HEK293 (cell line): ENCODE measurements around the gene PARK7.
A peak's percentile ranks its signal among the peaks of the same experiment; 100 is the strongest.
"Not testable (repeated sequence)": the region's sequence is repeated elsewhere in the genome, so short reads cannot be mapped to it uniquely, and the experiment has no call there.

Experiments
- CTCF ChIA-PET: fragments of 350-600 bp; formaldehyde crosslinking; extraction: SDS; loops from one replicate; lab custom pipeline; 2021; ENCODE audit warnings: antibody characterized with exemption; lab: Yijun Ruan, JAX
- POLR2A ChIA-PET: fragments of 300-600 bp; formaldehyde crosslinking; extraction: SDS; loops from one replicate; lab custom pipeline; 2020; ENCODE audit warnings: antibody characterized with exemption, inconsistent platforms; lab: Yijun Ruan, JAX
- H3K27ac ChIP-seq: fragments of 200-500 bp; sonication (Bioruptor generic); 2 replicates; pipeline ENCODE4 v1.5.1; 2014; ENCODE audit warnings: low read depth, low read length, control low read depth, inconsistent platforms; ENCODE audit errors: extremely low read depth
- H3K36me3 ChIP-seq, 2 experiments: fragments of 200-500 bp in 1 of 2; sonication (Bioruptor generic) in 1 of 2; 1 replicate in 1 of 2; 2 replicates in 1 of 2; pipeline ENCODE4 v1.5.1; 2014 to 2017; ENCODE audit warnings: inconsistent platforms in 2 of 2, low read length in 2 of 2; ENCODE audit not compliant: control insufficient read depth in 2 of 2, insufficient read depth in 1 of 2
- H3K4me1 ChIP-seq: fragments of 200-500 bp; sonication (Bioruptor generic); 2 replicates; pipeline ENCODE4 v1.5.1; 2014; ENCODE audit warnings: mild to moderate bottlenecking, low read length, inconsistent platforms; ENCODE audit not compliant: control insufficient read depth, insufficient read depth
- H3K4me3 ChIP-seq: 2 replicates; pipeline ENCODE4 v1.5.1; 2011; ENCODE audit warnings: low read depth, mild to moderate bottlenecking, control low read depth, low read length, moderate library complexity
- H3K9me3 ChIP-seq: fragments of 200-500 bp; sonication (Bioruptor generic); 2 replicates; pipeline ENCODE4 v1.5.1; 2014; ENCODE audit warnings: low read depth, low read length, inconsistent platforms; ENCODE audit not compliant: control insufficient read depth, insufficient read depth
- EGR2 ChIP-seq: fragments of 450-650 bp; formaldehyde crosslinking; IDR thresholded peaks from 2 replicates; pipeline ENCODE4 v1.5.1; 2016; ENCODE audit warnings: low read depth, missing biosample characterization, missing genetic modification characterization
- FEZF1 ChIP-seq: fragments of 450-650 bp; formaldehyde crosslinking; IDR thresholded peaks from 2 replicates; pipeline ENCODE4 v1.5.1; 2016; ENCODE audit warnings: missing biosample characterization, missing genetic modification characterization
- SCRT2 ChIP-seq: fragments of 450-650 bp; formaldehyde crosslinking; IDR thresholded peaks from 2 replicates; pipeline ENCODE4 v1.5.1; 2016; ENCODE audit warnings: missing biosample characterization, missing genetic modification characterization
- YY1 ChIP-seq: fragments of 450-650 bp; formaldehyde crosslinking; IDR thresholded peaks from 2 replicates; pipeline ENCODE4 v1.5.1; 2018; ENCODE audit warnings: missing biosample characterization, missing genetic modification characterization
- ZNF132 ChIP-seq: fragments of 450-650 bp; formaldehyde crosslinking; IDR thresholded peaks from 2 replicates; pipeline ENCODE4 v1.5.1; 2017; ENCODE audit warnings: missing biosample characterization, missing genetic modification characterization, borderline replicate concordance
- ZNF174 ChIP-seq: fragments of 450-650 bp; formaldehyde crosslinking; IDR thresholded peaks from 2 replicates; pipeline ENCODE4 v1.5.0; 2017; ENCODE audit warnings: missing biosample characterization, mild to moderate bottlenecking, missing genetic modification characterization
- ZNF2 ChIP-seq: fragments of 450-650 bp; formaldehyde crosslinking; IDR thresholded peaks from 2 replicates; pipeline ENCODE4 v1.5.1; 2016; ENCODE audit warnings: missing biosample characterization, missing genetic modification characterization
- ZNF239 ChIP-seq: fragments of 450-650 bp; formaldehyde crosslinking; IDR thresholded peaks from 2 replicates; pipeline ENCODE4 v1.5.1; 2016; ENCODE audit warnings: missing biosample characterization, missing genetic modification characterization
- ZNF274 ChIP-seq, 2 experiments: fragments of 200-500 bp in 1 of 2; fragments of 450-650 bp in 1 of 2; sonication (Bioruptor generic) in 1 of 2; formaldehyde crosslinking in 1 of 2; IDR thresholded peaks; 2 replicates each; pipeline versions ENCODE4 v1.5.1 to v1.6.1; 2014 to 2016; ENCODE audit warnings: borderline replicate concordance in 1 of 2, inconsistent platforms in 1 of 2, low read length in 1 of 2, missing biosample characterization in 1 of 2, missing genetic modification characterization in 1 of 2
- ZNF292 ChIP-seq: fragments of 450-650 bp; formaldehyde crosslinking; IDR thresholded peaks from 2 replicates; pipeline ENCODE4 v1.5.1; 2016; ENCODE audit warnings: low read depth, missing biosample characterization, missing genetic modification characterization, borderline replicate concordance
- ZNF335 ChIP-seq: fragments of 450-650 bp; formaldehyde crosslinking; conservative IDR thresholded peaks from 2 replicates; pipeline ENCODE4 v1.5.1; 2016; ENCODE audit warnings: missing biosample characterization, missing genetic modification characterization
- ZNF571 ChIP-seq: fragments of 450-650 bp; formaldehyde crosslinking; IDR thresholded peaks from 2 replicates; pipeline ENCODE4 v1.5.0; 2017; ENCODE audit warnings: missing biosample characterization, missing genetic modification characterization
- TF ChIP-seq, protein P1 (sequence below): fragments of 450-650 bp; formaldehyde crosslinking; IDR thresholded peaks from 2 replicates; pipeline ENCODE4 v1.5.1; 2016; ENCODE audit warnings: missing biosample characterization, missing genetic modification characterization

PARK7 gene

GRCh38 chr1:7962014-7962335 lies 464 bp downstream of the PARK7 start:
- TF ChIP-seq ZNF274 (IDR thresholded peaks at IDR 0.05; ENCODE audit: low read length): no peak
- no peak for TF ChIP-seq ZNF274 (tag by site-specific recombination; IDR thresholded peaks at IDR 0.05; ENCODE audit: borderline replicate concordance)
- 0 out of 2 replicates have a peak, but pooled peaks have one; percentile 5 for TF ChIP-seq YY1 (tag by site-specific recombination)
- TF ChIP-seq ZNF571: no peak
- no peak for TF ChIP-seq ZNF132 (tag by site-specific recombination)
- 0 out of 2 replicates have a peak, but pooled peaks have one; percentile 6 for TF ChIP-seq ZNF2 (tag by site-specific recombination)
- peak; percentile 36 for TF ChIP-seq ZNF335 (tag by site-specific recombination)
- TF ChIP-seq ZNF174 (tag by site-specific recombination): no peak
- TF ChIP-seq ZNF292 (tag by site-specific recombination): no peak
- TF ChIP-seq FEZF1 (tag by site-specific recombination): no peak
- Histone ChIP-seq H3K9me3 (no peaks in the 10 kb centered on the region), H3K4me3 (peak overlapping the region; percentile 80), H3K27ac (peak overlapping the region; percentile 74), H3K36me3 (peaks cover 35 to 43% of the 10 kb centered on the region in 2 experiments), H3K4me1 (no peaks in the 10 kb centered on the region)
- POLR2A ChIA-PET: interaction anchor here (0.8 to 1.6 kb wide), 10 partner anchors 9 to 352 kb away, joined by 3 to 6 read pairs (median 4); partner anchors contain the start of gene TNFRSF9
- CTCF ChIA-PET: interaction anchor here (0.6 to 1.3 kb wide), 3 partner anchors 13 to 92 kb away, joined by 3 to 9 read pairs (median 4); no protein-coding TSS in a partner anchor

DNA sequence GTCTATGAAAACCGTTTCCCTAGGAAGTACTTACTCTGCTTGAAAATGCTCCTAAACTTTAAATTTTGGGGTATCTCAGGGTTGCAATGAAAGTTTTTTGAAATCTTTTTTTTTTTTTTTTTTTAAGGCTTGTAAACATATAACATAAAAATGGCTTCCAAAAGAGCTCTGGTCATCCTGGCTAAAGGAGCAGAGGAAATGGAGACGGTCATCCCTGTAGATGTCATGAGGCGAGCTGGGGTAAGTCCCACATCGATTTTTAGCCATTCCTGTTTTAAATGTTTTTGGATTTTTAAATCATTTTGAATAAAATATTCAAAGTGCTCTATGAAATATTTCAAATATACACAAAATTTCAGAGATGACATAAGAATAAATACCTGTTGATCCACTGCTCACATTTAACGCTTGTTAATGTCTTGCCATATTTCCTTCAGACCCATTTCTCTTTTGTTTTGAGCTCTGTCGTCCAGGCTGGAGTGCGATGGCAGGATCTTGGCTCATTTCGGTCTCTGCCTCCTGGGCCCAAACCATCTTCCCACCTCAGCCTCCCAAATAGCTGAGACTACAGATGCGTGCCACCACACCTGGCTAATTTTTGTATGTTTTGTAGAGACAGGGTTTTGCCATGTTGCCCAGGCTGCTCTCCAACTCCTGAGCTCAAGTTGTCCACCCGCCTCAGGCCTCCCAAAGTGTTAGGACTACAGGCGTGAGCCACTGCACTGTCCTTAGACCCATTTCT lies 1.3 kb downstream of the PARK7 start:
- POLR2A ChIA-PET: interaction anchor here (0.5 to 1.6 kb wide), 6 partner anchors 13 to 855 kb away, joined by 3 to 7 read pairs (median 6); partner anchors contain the start of genes RERE and TNFRSF9
- peaks cover 43 to 51% of the 10 kb centered on the region in 2 experiments for H3K36me3 ChIP-seq
- TF ChIP-seq, protein P1, sequence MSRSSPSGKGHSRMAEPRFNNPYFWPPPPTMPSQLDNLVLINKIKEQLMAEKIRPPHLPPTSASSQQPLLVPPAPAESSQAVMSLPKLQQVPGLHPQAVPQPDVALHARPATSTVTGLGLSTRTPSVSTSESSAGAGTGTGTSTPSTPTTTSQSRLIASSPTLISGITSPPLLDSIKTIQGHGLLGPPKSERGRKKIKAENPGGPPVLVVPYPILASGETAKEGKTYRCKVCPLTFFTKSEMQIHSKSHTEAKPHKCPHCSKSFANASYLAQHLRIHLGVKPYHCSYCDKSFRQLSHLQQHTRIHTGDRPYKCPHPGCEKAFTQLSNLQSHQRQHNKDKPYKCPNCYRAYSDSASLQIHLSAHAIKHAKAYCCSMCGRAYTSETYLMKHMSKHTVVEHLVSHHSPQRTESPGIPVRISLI: peak; percentile 47; the same call in 1 of the 2 replicates
- TF ChIP-seq ZNF239 (tag by site-specific recombination): no peak
- peak; percentile 87 for TF ChIP-seq SCRT2 (tag by site-specific recombination)
- H3K4me3 ChIP-seq: peak overlapping the region; percentile 80
- CTCF ChIA-PET: interaction anchor here (0.6 to 1.3 kb wide), 3 partner anchors 12 to 91 kb away, joined by 3 to 9 read pairs (median 4); no protein-coding TSS in a partner anchor
- H3K27ac ChIP-seq: no peak overlapping the region
- no peaks in the 10 kb centered on the region for H3K9me3 ChIP-seq
- H3K4me1 ChIP-seq: no peaks in the 10 kb centered on the region

DNA sequence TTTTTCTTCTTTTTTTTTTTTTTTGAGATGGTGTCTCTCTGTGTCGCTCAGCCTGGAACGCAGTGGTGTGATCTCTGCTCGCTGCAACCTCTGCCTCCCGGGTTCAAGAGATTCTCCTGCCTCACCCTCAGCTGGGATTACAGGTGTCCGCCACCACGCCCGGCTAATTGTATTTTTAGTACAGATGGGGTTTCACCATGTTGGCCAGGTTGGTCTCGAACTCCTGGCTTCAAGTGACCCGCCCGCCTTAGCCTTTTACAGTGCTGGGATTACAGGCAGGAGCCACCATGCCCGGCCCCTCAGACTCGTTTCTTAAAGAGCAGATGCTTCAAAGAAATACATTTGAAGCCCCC lies 1.8 kb downstream of the PARK7 start:
- not testable (repeated sequence) for H3K4me3 ChIP-seq, H3K27ac ChIP-seq, H3K9me3 ChIP-seq, H3K4me1 ChIP-seq
- peaks cover 49 to 54% of the 10 kb centered on the region in 2 experiments for H3K36me3 ChIP-seq
- ChIA-PET CTCF (interaction anchor here (0.6 to 1.3 kb wide), 3 partner anchors 12 to 387 kb away, joined by 3 to 9 read pairs (median 3); no protein-coding TSS in a partner anchor), POLR2A (interaction anchor here (1.2 kb wide), 1 partner anchor 12 kb away, joined by 6 read pairs; no protein-coding TSS in a partner anchor)

- POLR2A ChIA-PET: interaction anchor here (1.2 kb wide), 1 partner anchor 12 kb away, joined by 6 read pairs; no protein-coding TSS in a partner anchor
These were observed 2.3 kb downstream of the PARK7 start for GRCh38 chr1:7963841-7964240.

More at GRCh38 chr1:7963841-7964240, 2.3 kb downstream of the PARK7 start:
- TF ChIP-seq EGR2 (tag by site-specific recombination): 0 out of 2 replicates have a peak, but pooled peaks have one; percentile 9
- not testable (repeated sequence) for H3K9me3 ChIP-seq, H3K4me1 ChIP-seq, H3K27ac ChIP-seq, H3K4me3 ChIP-seq
- H3K36me3 ChIP-seq: peaks cover 54 to 59% of the 10 kb centered on the region in 2 experiments
- CTCF ChIA-PET: interaction anchor here (0.6 to 4.1 kb wide), 3 partner anchors 11 to 386 kb away, joined by 3 to 27 read pairs (median 3); no protein-coding TSS in a partner anchor
